Astrocyte of the spinal cord (primary cell): ENCODE measurements around the gene NKAPL.
A peak's percentile ranks its signal among the peaks of the same experiment; 100 is the strongest.

Experiments
- DNase-seq: peaks from one replicate; pipeline ENCODE4 v3.0.0; 2011; ENCODE audit warnings: low read depth, low spot score
- H3K4me3 ChIP-seq: 2 replicates; pipeline ENCODE4 v1.5.1; 2011; ENCODE audit warnings: low read depth, mild to moderate bottlenecking, low read length, moderate library complexity
- in situ Hi-C: cut with HindIII; loops from 2 replicates; pipeline ENCODE4 v1.10.0; 2017; ENCODE audit warnings: low sequenced_read_pairs
- TF ChIP-seq, protein P1 (sequence below): IDR thresholded peaks from 2 replicates; pipeline ENCODE4 v1.5.1; 2012; ENCODE audit warnings: low read depth, mild to moderate bottlenecking, low read length, inconsistent platforms

The NKAPL gene

DNA sequence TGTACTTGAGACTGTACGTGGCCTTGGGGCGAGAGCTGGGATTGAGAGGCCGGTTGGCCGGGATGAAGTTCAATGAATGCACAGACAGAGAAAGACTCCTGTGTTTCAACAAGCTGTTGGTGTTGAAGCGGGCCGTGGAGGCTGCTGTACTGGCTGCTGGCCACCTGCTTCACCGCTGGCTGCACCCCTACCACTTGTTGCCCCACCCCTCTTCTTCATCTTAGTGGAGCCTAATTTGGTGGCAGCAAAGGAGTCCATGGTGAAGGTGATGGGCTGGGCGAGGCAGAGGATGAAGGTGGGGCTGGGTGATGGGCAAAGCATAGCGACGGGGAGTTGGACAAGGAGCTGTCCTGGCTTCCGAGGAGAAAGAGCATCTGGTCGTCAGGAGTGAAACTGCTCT is 41.2 kb upstream of the NKAPL start:
- TF ChIP-seq, protein P1, sequence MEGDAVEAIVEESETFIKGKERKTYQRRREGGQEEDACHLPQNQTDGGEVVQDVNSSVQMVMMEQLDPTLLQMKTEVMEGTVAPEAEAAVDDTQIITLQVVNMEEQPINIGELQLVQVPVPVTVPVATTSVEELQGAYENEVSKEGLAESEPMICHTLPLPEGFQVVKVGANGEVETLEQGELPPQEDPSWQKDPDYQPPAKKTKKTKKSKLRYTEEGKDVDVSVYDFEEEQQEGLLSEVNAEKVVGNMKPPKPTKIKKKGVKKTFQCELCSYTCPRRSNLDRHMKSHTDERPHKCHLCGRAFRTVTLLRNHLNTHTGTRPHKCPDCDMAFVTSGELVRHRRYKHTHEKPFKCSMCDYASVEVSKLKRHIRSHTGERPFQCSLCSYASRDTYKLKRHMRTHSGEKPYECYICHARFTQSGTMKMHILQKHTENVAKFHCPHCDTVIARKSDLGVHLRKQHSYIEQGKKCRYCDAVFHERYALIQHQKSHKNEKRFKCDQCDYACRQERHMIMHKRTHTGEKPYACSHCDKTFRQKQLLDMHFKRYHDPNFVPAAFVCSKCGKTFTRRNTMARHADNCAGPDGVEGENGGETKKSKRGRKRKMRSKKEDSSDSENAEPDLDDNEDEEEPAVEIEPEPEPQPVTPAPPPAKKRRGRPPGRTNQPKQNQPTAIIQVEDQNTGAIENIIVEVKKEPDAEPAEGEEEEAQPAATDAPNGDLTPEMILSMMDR: no peak
- in situ Hi-C loops: no loop called here
- H3K4me3 ChIP-seq: no peak overlapping the region

GRCh38 chr6:28218312-28219248 is 40.5 kb upstream of the NKAPL start:
- in situ Hi-C loops: no loop called here
- peak overlapping the region; percentile 56 for H3K4me3 ChIP-seq
- TF ChIP-seq, protein P1: no peak
- DNase-seq: peak; percentile 58

More for the DNA sequence above, 41.2 kb upstream of the NKAPL start:
- DNase-seq: no peak

DNA sequence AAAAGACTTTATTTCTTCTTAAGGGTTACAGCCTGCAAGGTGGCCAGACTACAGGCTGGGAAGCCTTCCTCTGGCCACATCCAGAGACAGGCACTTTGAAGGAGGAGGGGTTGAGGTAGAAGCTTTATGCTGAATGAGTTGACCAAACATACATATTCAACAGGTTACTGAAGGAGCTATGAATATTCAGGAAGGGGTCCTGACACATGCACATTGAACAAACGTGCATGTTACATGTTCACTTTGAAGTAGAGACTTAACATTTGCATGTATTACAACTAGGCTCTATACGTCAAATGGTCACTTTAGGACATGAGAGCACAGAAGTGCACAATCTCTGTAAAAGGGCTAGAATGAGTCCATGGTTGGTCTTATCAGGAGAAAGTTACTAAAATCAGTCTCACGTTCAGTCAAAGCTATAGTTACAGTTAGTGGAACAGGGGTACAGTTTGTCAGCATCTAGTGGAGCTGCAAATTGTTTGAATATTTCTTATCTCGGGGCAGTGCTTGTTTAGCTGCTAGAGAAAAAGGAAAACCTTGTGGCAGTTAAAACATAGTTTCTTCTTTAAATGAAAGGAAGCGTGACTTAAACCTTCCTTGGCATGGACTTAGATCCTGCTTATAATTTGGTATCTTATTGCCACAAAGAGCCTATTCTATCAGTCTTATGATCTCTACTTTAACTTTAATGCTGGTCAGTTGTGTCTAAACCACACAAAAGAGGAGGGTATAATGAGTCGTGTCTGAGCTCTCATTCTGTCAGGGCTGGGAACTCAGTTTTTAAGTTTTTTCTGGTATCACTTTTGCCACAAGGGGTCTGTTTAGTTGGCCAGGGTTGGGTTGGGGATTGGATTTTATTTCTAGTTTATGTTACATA is 38.6 kb upstream of the NKAPL start:
- DNase-seq: no peak
- in situ Hi-C loops: no loop called here
- TF ChIP-seq, protein P1: no peak
- H3K4me3 ChIP-seq: no peak overlapping the region

DNA sequence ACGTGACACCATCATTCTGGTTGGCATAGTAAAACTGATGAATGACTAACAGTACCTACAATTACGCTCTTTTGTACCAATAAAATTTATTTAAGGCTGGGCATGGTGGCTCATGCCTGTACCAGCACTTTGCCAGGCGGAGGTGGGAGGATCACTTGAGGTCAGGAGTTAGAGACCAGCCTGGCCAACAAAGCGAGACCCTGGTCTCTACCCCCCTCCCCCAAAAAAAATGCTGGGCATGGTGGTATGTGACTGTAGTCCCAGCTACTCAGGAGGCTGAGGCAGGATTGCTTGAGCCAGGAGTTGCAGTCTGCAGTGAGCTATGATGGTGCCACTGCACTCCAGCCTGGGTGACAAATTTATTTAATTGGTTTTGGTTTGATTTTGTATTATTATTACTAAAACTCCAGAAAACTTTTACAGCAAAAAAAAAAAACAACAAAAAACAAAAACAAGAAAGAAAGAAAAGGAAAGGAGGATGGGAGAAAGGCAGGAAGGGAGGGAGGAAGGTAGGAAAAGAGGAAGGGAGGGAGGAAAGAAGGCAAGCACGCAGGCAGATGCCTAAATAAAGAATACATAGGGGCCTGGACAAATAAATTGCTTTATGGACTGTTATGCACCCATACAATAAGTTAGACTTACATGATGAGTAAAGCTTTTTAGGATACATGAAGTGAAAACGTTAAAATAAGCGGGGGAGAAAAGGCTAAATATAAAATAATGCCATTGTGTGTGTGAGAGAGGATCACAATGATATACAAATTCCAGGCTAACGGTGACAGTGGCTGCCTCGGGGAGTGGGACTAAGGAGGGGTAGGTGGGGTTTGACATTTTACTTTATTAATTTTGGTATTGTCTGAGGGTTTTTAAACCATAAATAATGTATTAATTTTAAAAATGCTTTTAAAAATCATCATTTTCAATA is 34.7 kb upstream of the NKAPL start:
- in situ Hi-C loops: no loop called here
- no peak for DNase-seq
- peak overlapping the region; percentile 91 for H3K4me3 ChIP-seq
- TF ChIP-seq, protein P1: no peak

GRCh38 chr6:28225056-28225834 is 33.9 kb upstream of the NKAPL start, which contains the start of gene ZSCAN9:
Gene ZSCAN9 (plus strand): TSS chr6:28225275. CDS start chr6:28227085, 1,810 bp downstream.
- H3K4me3 ChIP-seq: peak within 1 kb of the TSS; percentile 91
- peak; percentile 89 for DNase-seq
- TF ChIP-seq, protein P1: no peak
- in situ Hi-C loops: no loop called here
